CD4-positive, alpha-beta T cell treated with Interleukin-21 for 1 hour (primary cell): ENCODE measurements around the gene PKN2.

Experiments
- DNase-seq: peaks from one replicate; pipeline ENCODE4 v3.0.0-alpha.2; 2020

The PKN2 gene

DNA sequence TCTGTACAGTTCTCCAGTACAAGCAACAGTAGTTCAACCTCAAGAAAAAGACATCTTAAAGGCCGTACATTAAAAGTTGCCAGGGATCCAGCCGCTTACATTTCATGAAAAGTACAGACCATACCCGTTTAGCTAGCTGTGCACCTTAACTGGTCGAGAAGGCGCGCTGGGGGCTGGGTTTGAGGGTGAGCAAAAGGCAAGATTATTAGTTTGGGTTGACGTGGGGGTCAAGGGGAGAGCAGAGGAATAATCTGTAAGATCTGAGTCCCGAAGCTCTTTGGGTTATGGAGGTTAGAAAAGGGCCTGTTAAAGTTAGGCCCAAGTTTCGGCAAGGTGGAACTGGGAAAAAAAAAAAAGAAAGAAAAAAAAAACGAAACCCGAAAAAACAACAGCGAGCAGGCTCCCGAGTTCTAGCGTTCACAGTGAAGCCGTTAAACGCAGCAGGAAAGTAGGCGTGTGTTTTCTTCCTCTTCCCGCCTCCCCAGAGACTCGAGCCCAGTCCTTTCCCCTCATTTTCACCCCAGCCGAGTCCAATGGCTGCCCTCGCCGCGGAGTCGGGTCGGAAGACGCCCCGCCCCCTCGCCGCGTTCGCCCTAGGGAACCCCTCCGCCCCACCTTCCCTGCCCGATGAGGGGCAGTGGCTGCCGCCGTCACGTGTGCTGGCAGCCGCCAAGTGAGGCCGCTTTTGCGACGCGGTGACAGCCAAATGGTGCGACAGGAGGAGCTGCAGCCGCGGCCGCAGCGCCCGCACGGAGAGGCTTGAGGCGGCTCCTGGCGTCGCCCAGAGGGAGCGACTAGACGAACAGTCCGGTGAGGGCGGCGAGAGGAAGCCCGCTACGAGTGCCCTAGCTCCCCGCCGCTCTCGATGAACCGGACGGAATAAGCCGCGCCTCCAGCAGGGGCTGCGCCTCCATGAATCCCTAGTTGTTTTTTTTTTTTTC, at the start of gene PKN2:
TSS of gene PKN2 (plus strand) at position 733 of the 941 bp plus-strand sequence. CDS start 308 bp downstream, outside the sequence.
- peak; percentile 98 for DNase-seq

DNA sequence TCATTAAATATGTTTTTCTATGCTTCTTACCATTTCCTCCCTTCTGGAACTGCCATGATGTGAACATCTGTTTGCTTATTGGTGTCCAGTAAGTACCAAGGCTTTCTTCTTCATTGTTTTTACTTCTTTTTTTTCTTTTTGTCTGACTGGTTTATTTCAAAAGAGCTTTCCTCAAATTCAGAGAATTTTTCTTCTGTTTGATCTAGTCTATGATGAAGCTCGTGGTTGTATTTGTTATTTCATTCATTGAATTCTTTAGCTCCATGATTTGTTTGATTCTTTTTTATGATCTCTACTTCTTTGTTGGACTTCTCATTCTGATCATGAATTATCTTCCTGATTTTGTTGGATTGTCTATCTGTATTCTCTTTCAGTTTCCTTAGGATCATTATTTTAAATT, 49.5 kb upstream of the PKN2 start:
- DNase-seq: no peak

DNA sequence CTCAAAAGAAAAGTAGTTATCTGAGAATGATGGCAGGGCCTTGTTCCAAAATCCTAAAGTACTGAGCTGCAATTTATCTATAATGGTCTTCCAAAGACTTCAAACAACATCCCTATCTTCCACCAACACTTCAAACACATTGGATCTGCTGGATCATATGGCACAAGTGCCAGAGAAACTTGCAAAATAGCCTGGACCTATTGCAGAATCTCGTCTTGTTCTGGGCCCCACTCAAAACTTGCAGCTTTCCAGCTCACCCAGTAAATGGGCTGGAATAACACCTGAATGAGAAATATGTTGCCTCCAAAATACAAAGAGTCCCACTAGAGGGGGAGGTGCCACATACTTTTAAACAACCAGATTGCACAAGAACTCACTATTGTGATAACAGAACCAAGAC, 44.0 kb upstream of the PKN2 start:
- no peak for DNase-seq

DNA sequence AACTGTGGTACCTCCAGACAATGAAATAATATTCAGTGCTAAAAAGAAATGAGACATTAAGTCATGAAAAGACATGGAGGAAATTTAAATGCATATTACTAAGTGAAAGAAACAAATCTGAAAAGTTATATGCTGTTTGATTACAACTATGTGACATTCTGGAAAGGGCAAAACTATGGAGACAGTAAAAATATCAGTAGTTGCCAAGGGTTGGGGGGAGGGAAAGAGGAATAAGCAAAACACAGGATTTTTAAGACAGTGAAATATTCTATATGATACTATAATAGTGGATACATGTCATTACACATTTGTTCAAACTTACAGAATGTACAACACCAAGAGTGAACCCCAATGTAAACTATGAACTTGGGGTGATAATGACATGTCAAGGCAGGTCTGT, 38.2 kb upstream of the PKN2 start:
- no peak for DNase-seq

DNA sequence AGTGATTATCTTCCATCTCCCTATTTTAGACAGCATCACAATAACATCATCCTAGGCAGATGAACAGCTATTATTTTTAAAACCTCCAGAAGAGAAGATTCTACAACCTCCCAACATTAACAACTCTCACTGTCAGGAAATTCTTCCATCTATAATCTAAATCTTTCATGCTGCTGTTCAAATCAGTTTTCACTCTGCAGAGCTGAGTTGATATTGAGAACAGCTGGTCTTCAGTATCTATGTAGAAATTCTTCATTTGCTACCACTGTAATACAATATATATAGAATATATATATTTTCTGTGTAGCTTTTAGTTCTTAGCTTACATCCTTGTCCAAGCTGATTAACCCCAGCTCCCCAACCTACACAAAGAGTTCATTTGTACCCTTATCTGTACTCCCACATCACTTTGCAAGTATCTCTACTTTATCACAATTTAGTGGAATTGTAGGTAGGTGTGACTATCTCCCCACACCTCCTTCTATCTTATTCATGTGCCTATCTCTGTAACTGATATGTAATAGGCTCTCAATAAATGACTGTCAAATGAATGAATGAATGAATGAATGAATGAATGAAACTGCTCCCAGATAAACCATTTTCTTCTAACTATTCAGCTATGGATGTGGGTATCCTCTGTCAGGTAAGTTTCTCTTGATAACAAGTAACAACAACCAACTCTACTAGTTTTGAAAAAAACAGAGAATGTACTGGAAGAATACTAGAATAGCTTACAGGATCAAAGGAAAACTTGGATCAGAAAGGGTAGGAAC, 37.4 kb upstream of the PKN2 start:
- no peak for DNase-seq

DNA sequence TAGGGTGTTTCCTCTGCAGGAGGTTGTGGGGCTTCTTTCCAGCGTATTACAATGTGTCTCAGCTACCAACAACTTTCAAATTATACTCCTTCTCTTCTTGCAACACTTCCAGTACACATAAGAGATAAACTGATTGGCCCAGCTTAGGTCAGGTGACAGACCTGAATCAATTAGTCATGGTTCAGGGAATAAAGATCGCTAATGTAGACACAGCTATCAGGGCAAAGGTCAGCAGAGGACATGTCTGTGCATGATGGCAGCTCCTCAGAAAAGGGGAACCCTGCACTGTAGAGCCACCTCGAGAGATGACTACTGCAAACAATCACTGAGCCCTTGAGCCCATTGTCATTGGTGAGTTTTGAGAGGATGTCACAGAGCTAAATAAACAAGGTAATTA, 36.8 kb upstream of the PKN2 start:
- DNase-seq: no peak

DNA sequence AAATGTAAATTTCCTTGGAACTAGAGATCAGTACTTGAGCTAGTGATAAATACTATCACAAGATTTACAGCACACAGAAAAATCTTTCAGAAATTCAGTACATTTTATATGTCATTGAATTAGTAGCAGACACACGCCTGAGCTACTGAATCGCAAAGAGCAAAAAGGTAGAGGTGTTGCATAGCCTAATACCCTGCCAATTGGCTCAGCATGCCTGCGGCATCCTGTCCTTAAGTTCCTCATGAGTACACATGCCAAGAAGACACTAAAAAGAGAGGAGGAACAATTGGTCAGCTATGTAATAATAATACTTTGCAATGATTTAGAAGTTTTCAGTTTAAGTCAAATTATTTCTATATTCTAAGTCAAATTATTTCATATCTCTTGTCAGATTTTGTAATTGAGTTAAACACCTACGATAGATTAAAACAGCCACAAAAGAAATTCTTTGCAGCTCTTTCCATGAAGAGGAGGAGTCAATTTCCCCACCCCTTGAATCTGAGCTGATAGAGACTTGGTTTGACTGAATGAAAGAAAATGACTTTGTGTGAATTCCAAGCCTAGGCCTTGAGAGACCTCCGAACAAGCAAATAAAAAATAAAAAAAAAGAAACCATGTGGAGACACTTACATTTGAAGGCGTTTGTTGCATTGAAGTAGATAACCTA, 36.2 kb upstream of the PKN2 start:
- no peak for DNase-seq

DNA sequence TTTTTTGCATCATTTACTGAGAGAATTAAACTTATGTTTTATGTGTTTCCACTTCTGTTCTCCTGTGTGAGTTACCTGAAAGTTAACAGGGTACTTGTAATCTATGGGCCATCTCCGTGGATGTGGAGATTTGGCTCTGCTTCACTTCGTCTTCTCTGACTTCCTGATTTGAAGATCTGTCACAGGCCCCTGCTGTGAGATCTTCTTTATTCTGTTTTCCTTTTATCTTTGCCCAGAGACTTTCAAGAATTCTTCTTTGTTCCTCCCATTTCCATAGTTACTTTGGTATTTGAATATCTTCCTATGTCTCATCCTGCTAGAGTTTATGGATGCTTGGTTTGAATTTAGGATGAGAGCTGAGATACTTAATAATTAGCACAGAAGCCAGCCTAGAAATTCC, 35.4 kb upstream of the PKN2 start:
- DNase-seq: no peak

DNA sequence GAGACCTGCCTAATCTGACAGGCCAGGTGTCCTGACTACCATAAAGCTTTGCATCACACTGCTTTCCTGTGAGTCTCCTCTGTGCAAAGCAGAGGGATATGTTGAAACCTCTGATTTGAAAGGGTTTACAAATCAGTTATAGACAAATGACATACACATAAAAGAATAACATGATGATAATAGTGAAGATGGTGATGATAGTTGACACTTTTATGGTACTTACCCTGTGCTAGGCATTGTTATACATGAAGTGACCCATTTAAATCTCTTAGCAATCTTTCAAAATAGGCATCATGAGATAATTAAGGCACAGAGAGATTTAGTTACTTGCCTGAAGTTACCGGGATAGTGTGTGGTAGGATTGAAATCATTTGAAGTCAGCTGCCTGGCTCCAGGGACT, 34.1 kb upstream of the PKN2 start:
- DNase-seq: no peak

DNA sequence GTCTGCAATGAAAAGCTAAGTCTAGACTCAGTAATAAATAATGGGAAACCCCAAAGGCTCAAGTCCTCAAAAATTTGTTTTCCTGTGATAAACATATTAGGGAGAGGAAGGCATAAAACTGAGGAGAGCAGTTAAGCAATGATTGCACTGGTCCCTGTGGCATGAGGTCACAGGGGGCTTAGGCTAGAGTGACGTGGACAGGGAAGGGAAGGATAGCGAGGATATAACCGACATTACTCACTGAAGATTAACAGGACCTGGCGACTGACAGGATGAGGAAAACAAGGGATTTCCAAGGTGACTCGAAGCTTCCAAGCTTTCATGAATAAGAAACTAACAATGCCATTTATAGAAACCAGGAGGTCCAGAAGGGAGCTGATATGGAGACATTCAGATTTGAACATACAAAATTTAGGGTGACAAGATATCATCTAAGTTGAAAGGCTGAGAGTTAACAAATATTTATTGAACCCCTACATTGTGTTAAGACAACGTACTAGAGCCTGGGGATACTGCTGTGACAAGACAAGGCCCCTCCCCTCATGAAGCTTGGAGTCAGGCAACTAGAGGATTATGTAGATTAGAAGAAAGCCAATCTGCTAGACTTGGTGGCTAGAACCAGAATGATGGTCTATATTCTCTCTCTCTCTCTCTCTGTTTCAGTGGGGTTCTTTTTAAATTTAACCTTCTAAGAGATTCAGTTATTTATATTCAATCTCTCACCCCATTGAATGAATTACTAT, 33.2 kb upstream of the PKN2 start:
- DNase-seq: no peak

DNA sequence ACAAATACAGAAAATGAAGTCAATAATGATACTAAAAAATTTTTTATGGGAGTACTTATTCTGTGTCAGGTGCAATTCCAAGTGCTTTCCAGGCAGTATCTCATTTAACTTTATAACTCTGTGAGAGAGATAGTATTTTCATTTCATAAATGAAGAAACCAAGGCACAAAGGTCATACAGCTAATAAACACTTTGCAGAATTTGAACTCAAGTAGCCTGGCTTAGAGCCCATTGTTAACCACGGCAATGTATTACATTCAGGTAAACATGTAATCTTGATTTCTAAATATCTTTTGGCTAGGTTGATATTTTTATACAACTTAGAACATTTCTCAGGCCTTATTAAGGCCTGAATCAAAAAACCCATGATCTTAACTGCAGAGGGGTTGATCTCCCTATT, 28.9 kb upstream of the PKN2 start:
- DNase-seq: no peak

DNA sequence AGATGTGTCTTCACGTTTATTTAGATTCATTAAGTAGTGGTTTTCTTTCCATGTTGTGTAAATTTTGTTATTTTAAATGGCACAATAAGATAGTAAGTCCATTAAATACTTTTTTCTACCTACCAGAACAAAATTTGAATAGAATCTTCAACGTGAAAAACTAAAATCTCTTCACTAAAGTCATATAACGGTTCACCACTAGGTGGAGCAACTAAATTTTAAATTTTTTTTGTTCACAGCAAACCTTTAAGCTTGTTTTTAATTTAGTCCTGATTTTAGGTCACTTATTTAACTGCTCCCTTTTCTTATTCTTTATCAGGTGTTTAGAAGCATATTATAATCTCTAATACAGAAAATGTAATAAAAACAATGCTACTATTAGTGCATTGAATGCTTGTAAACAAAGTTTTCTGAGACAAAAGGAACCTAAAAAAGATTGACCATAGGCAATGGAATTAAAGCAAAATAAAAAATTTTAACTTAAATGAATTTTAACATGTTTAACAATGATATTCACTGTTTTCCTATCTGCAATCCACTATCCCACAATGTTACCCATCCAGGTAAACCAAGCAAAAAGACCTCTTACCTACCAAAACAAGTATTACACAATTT, 28.3 kb upstream of the PKN2 start:
- DNase-seq: peak; percentile 51

DNA sequence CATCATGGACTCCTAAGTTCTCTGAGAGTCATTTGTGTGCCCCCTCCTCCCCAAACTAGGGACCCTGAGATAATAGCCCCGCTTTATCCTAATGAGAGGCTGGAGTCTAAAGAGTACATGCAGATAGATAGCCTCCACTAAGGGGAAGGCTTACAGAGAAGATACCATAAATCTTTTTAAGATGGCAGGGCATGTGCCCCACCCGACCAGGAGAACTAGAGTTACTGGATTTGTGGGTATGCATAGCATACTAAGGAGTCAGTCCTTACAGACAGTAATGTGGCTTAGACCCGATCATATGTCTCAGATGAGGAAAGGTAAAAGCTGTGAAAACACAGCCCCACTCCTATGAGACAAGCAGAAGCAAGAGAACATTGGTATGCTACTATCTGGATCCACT, 25.7 kb upstream of the PKN2 start:
- no peak for DNase-seq

DNA sequence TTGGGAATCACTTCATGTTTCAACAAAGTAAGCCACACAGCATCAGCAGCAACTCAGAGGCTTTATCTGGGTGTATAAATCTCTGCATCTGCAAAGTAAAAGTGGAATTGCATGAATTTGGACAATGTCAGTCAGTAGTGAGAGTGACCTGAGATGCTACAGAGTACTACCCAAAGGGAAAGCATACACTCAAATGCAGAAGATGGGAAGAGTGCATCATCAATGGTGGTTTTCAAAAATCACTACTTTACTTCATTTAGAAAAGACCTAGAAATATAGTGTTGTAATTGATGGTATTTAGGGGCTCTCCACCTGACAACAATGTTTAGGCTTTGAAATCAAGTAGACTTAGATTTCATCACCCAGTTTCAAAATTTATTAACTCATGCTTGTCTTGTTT, 24.5 kb upstream of the PKN2 start:
- DNase-seq: no peak

DNA sequence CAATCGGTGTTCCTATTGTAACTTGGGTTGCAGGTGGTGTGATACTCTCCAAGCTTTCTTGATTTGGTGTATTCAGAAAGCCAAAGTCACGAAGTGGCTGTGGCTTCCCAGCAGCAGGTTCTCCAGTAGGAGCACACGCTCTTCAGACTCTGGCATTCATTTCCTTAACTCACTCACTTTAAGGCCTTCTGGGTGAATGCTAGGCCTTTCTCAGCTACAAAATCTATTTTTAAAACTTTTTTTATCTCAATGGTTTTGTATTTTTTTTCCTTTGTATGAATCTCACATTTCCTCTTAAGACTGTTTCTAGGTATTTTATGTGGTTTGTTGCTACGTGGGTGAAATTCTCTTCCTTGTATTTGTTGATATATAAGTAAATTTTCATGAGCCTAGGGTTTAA, 22.9 kb upstream of the PKN2 start:
- DNase-seq: no peak

DNA sequence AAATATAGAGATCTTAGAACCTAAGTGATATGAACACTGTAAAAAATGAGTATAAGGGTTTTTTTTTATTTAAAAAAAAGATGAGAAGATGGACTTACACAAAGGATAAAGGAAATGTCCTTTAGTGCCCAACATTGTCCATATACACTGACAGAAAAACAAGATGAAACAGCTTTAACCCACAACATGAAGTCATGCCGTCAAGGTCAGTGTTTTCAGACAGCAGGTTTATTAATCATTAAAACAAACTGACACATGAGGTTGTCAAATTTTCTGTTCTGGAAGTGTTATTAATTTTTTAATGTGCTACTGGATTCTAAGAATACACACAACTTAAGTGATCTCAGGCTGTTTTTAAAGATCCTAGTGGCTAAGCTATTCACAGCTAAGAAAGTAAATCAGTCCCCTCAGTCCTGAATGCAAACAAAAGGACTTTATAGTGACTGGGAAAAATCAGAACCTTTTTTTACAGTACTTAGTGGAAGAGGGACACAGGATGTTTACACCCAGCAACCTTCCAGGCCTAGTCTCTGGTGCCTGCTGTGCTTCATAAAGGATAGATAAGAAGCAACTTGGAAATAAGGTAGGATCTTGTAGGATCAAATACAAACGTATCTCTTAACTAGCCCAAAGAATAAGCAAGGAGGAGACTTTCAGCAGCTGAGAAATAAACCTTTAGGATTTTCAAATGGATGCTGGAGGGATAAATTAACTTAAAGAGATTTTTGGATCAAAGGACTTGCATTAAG, 21.9 kb upstream of the PKN2 start:
- DNase-seq: no peak

DNA sequence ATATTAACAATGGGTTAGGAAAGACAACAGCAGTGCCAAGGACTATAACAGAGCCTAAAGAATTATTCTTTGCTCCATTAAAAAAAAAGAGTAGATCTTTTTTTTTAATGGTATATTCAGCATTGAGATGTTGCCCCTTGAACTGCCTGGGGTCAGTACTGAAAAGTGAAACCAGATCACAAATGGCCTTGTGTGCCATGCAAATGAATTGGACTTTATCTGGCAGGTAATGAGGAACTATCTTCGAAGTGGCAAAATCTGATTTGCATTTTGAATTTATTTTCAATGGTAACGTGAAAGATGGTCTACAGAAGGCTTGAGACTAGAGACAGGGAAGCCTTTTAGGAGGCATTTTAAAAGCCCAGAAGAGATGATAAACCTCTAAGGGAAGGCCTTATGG, 21.4 kb upstream of the PKN2 start:
- no peak for DNase-seq

DNA sequence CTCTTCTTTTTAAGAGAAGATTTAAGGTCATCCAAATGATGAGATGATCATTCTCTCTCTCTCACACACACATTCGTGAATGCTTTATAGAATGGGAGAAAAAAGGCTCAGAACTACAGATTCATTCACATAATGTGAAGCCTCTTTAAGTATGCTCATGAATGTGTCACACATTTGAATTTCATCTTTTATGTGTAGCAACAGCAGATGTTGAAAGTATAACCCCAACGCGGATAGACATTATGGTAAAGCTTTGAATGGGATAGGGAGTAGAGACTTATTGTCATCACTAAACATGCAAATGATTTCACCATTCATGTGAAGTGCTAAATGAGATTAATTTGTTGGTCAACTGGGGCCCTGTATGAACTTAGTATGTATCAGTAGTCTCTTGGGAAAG, 15.7 kb upstream of the PKN2 start:
- no peak for DNase-seq

DNA sequence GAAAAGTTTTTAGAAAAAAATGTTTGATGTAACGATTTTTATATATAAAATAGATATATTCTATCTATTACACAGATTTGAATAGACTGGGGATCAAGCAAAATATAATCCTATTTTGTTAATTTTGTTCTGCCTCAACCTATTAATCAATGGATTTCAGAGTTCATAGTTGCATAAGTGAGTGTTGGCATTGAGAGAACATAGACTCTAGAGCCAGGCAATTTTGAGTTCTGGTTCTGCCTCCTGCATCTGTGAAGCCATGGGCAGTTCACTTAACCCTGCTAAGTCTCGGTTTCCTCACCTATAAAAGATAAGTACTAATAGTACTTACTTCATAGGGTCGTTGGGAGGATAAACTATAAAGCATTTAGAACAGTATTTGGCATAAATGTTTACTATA, 13.6 kb upstream of the PKN2 start:
- DNase-seq: no peak

DNA sequence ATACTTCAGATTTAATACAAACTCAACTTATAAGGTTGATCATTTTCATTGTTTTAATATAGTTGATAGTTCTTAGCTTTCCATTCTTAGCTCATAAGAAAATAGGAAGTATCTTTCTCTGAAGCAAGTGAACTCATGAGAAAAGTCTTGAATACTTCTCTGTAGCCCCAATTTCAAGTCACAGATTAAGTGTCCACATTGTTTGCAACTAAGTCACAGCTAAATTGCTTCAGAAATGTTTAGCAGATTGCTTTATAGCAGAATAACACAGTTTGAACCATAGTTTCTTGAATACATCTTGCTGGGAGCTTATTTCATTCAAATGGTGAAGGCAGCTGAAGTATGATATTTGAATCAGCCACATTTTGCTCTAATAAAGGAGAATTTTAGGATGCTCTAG, 10.6 kb upstream of the PKN2 start:
- no peak for DNase-seq

DNA sequence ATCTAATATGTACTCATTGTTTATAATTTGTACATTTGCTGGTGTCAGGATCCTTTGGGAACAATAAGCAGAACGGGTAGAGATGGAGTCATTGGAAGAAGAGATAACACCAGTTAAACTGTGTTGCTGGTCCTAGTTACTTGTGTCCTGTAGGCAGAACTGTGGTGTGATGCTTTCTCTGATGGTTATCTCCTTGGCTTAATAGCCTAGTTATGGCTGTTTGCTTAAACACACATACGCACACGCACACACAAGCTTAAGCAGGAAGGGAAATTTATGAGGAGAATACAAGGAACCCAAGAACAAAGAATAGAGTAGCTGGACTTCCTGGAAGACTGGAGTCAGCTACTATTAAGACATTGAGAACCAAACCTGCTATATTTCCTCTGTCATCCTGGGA, 5.7 kb upstream of the PKN2 start:
- no peak for DNase-seq

DNA sequence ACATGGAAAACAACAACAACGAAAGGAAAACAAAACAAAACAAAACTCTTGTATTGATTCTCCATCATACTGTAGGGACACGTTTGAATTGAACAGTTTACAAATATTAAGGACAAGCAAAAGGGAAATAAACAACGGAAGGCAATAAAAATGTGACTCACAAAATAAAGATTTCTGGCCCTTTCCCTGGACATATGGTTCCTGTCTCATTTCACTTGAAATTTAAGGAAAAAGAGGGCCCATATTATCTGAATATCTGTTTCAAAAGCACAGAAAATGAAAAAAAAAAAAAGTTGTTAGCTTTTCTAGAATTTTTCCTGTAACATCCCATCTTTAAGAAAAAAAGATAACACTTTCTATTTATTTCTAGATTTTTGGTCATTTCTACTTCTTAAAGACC, 3.6 kb upstream of the PKN2 start:
- no peak for DNase-seq
